K562 (cell line): ENCODE measurements around the gene SART1. TPM values are rescaled to one million over a fixed set of nuclear protein-coding genes. Genes with fewer than 3 reads are reported as not detected.

Source experiments
- ATF6 ChIP-seq: sonication (generic); formaldehyde crosslinking; IDR thresholded peaks from 2 replicates; pipeline ENCODE4 v1.4.0; 2020; ENCODE audit warnings: mild to moderate bottlenecking, missing genetic modification reagents
- E2F6 ChIP-seq, 2 experiments: IDR thresholded peaks; 2 replicates each; pipeline ENCODE4 v1.6.1; 2011; ENCODE audit warnings: borderline replicate concordance in 1 of 2, control low read depth in 1 of 2, low read depth in 1 of 2, low read length in 1 of 2, mild to moderate bottlenecking in 1 of 2, mixed read lengths in 1 of 2, moderate library complexity in 1 of 2; ENCODE audit not compliant: insufficient read depth in 1 of 2, insufficient read length in 1 of 2, poor library complexity in 1 of 2, severe bottlenecking in 1 of 2; ENCODE audit errors: extremely low read depth in 1 of 2
- ELK1 ChIP-seq: sonication (generic); formaldehyde crosslinking; IDR thresholded peaks from 2 replicates; pipeline ENCODE4 v1.8.1; 2022; ENCODE audit warnings: missing genetic modification reagents
- FOXP4 ChIP-seq: sonication (generic); formaldehyde crosslinking; IDR thresholded peaks from 2 replicates; pipeline ENCODE4 v1.8.0; 2022; ENCODE audit warnings: mild to moderate bottlenecking, missing genetic modification reagents, borderline replicate concordance
- GTF2F1 ChIP-seq: IDR thresholded peaks from 2 replicates; pipeline ENCODE4 v1.6.1; 2011; ENCODE audit warnings: low read depth, low read length, improper control_type of control experiment
- HBP1 ChIP-seq: fragments of 450-650 bp; formaldehyde crosslinking; IDR thresholded peaks from 2 replicates; pipeline ENCODE4 v1.4.0; 2022; ENCODE audit warnings: missing genetic modification characterization
- MCM2 ChIP-seq: fragments of 450-650 bp; IDR thresholded peaks from 2 replicates; pipeline ENCODE4 v1.6.1; 2017; ENCODE audit warnings: low read depth, mild to moderate bottlenecking
- MLX ChIP-seq, 2 experiments: fragments of 450-650 bp in 1 of 2; sonication (generic) in 1 of 2; formaldehyde crosslinking; conservative IDR thresholded peaks; 2 replicates each; pipeline versions ENCODE4 v1.4.0 to v1.8.1; 2020 to 2022; ENCODE audit warnings: mild to moderate bottlenecking in 1 of 2, missing genetic modification reagents in 1 of 2
- SMAD1 ChIP-seq: fragments of 150-350 bp; IDR thresholded peaks from 2 replicates; pipeline ENCODE4 v1.6.1; 2014; ENCODE audit warnings: low read length, low read depth; ENCODE audit not compliant: partially characterized antibody
- SOX6 ChIP-seq: fragments of 450-650 bp; IDR thresholded peaks from 2 replicates; pipeline ENCODE4 v1.6.1; 2014; ENCODE audit warnings: mild to moderate bottlenecking
- XRCC3 ChIP-seq: fragments of 450-650 bp; IDR thresholded peaks from 2 replicates; pipeline ENCODE4 v1.6.1; 2017; ENCODE audit warnings: mild to moderate bottlenecking, moderate library complexity
- ZNF224 ChIP-seq: sonication (generic); formaldehyde crosslinking; IDR thresholded peaks from 2 replicates; pipeline ENCODE4 v1.8.0; 2022; ENCODE audit warnings: mild to moderate bottlenecking, missing genetic modification reagents
- ZNF277 ChIP-seq: fragments of 250-450 bp; sonication (Bioruptor Pico); IDR thresholded peaks from 2 replicates; pipeline ENCODE4 v1.8.0; 2022; ENCODE audit warnings: inconsistent platforms, mild to moderate bottlenecking, moderate library complexity, borderline replicate concordance
- ZNF778 ChIP-seq: fragments of 450-650 bp; formaldehyde crosslinking; IDR thresholded peaks from 2 replicates; pipeline ENCODE4 v1.4.0; 2020; ENCODE audit warnings: mild to moderate bottlenecking, moderate library complexity
- polyA plus RNA-seq, 8 experiments: library from polyadenylated mRNA; depleted of rRNA in 4 of 8; stranded (reverse) in 5 of 8; unstranded in 3 of 8; fragments of >200 nt; fragmentation: Nextera tagmentation in 2 of 8; fragmentation: Illumina TruSeq in 1 of 8; extraction: Ambion mirVana in 2 of 8; extraction: Trizol in 1 of 8; gene quantifications; 2 replicates each; pipeline versions ENCODE4 v1.2.1 to v1.2.3, GENCODE V29; 2011 to 2014; ENCODE audit warnings: inconsistent platforms in 1 of 8, missing spikeins in 1 of 8
- total RNA-seq, 7 experiments: library from RNA; depleted of rRNA in 6 of 7; stranded (reverse); fragments of >200 nt in 6 of 7; fragmentation: Illumina TruSeq in 2 of 7; extraction: Trizol in 2 of 7; gene quantifications; 2 replicates each; pipeline versions ENCODE4 v1.2.1 to v1.2.3, GENCODE V29; 2011 to 2021; ENCODE audit warnings: low replicate concordance in 1 of 7

SART1 gene
- total and polyA plus RNA-seq, 9 of the 15 experiments (the other 6 are each of a cell fraction or from before 2014, with no cell fraction given): 4.8 to 84.1 (median 31.7) TPM

- TF ChIP-seq ZNF277 (CRISPR knock-in tag): no peak
- TF ChIP-seq SMAD1: peak; percentile 14
- no peak for TF ChIP-seq GTF2F1
- TF ChIP-seq ATF6 (CRISPR knock-in tag): peak; percentile 89; the same call in 1 of the 2 replicates
- TF ChIP-seq ZNF224 (CRISPR knock-in tag): no peak
- no peak for TF ChIP-seq FOXP4 (CRISPR knock-in tag)
- peak; percentile 18; the same call in 1 of the 2 replicates for TF ChIP-seq HBP1
- 0 out of 2 replicates have a peak, but pooled peaks have one; percentile 34 for TF ChIP-seq SOX6
- 0 out of 4 replicates have a peak, but pooled peaks of 1 of the 2 experiments have one; percentile 43 for TF ChIP-seq MLX (CRISPR knock-in tag; conservative IDR thresholded peaks at IDR 0.05)
- TF ChIP-seq E2F6 (IDR thresholded peaks at IDR 0.05; ENCODE audit: borderline replicate concordance in 1 of 2, extremely low read depth in 1 of 2, insufficient read depth in 1 of 2, insufficient read length in 1 of 2, low read depth in 1 of 2, low read length in 1 of 2, poor library complexity in 1 of 2, severe bottlenecking in 1 of 2): peak; percentile 44 to 81
- no peak for TF ChIP-seq ELK1 (CRISPR knock-in tag)
- no peak for TF ChIP-seq ZNF778
- TF ChIP-seq MCM2: no peak
- TF ChIP-seq XRCC3: no peak
Observed at GRCh38 chr11:65961267-65962140, at the start of gene SART1 (continued).
